Left lobe of liver (tissue), 2 donors: ENCODE data around the gene PBX4. TPM values are rescaled to one million over a fixed set of nuclear protein-coding genes. Genes with fewer than 3 reads are reported as not detected.
"Not testable (repeated sequence)": the region's sequence is repeated elsewhere in the genome, so short reads cannot be mapped to it uniquely, and the experiment has no call there.

Source experiments
- ATAC-seq: fragments of 200-7000 bp; cut with Tn5 transposase; one replicate; pipeline ENCODE4 v1.9.1; 2020; ENCODE audit warnings: mild to moderate bottlenecking, moderate library complexity
- DNase-seq: peaks from one replicate; pipeline ENCODE4 v3.0.0-alpha.2; 2020; ENCODE audit warnings: low spot score
- total RNA-seq: library from RNA; stranded (reverse); gene quantifications from one replicate; pipeline ENCODE4 v1.2.1, GENCODE V29; 2021
- donor health status: DM: no; HTN: no; CAD: no; lungs with moderate emphysema.
- donor health status: DM: no; HTN: yes; CAD: no.

The PBX4 gene
- total RNA-seq, 1 donor from 2014 or later: 0.18 TPM

DNA sequence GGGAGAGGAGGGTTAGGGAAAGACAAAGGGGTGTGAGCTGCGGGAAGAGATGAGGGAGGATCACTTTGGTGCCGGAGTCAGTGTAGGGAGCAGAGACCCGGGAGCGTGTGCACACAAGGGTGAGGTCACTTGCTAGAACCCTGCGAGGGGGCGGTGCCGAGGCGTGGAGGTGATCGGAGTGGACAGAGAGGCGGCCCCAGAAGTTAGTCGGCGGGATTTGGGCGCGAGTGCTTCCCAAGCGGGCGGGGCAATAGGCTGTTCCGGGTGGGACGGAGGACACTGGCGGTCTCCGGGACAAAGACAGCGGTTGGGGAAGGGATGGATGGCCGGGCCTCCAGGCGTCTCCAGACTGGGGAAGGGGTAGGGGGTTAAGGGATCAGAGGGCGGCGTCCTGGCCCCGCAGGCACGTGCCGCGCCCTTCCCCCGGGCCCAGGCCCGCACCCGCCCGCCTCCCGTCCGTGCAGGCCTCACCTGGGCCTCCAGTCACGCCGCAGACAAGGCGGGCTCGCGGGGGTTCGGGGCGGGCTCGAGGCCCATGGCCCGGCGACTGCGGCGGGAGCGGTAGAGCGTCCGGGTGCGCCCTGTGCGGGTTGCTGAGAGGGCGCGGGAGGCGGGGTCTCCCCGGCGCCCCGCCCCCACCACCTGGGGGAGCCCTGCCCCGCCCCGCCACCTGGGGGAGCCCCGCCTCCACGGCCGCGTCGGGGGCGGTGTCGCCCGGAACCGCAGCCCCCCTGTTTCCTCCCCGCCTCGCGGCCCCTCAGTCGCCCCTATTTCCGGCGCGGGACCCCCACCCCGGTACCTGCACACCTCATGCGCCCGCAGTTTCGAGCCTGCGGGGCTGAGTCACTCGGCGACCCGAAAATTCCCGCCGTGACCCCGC lies 9.4 kb upstream of the PBX4 start, which contains the start of gene LPAR2:
TSS of gene LPAR2 (minus strand) at position 600 of the 880 bp plus-strand sequence. CDS start 945 bp downstream, outside the sequence.
- peak; percentile 71 for ATAC-seq
- DNase-seq: no peak

DNA sequence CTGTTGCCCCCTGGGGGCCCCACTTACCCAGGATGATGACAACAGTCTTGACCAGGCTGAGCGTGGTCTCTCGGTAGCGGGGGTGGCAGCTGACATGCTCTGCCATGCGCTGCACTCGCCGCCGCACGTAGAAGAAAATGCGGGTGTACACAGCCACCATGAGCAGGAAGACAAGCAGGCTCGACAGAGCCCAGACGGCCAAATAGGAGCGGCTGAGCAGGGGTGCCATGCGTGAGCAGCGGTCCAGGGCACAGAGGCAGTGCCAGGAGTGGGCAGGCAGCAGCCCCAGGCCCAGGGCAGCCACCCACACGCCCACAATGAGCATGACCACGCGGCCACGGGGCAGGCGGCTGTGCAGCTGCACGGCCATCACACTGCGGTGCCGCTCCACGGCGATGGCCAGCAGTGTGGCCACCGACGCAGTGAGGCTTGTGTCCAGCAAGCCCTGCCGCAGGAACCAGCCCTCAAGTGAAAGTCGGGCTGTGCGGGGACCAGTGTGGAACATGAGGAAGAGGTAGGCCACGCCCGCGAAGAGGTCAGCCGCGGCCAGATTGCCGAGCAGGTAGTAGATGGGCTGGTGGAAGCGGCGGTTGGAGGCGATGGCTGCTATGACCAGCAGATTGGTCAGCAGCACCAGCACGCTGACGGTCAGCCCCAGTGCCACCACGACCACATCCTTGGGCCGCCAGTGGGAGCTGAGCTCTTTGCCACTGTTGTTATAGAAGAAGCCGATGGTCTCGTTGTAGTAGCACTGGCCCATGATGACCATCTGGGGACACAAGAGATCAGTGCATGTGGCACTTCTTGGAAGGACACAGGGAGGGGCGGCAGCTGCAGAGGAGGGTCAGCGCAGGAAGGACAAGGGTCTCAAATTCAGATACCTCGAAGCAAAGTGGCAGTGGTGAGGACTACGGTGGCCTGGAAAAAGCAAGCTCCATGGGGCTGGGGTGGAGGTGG lies 8.3 kb upstream of the PBX4 start:
- ATAC-seq (no peak), DNase-seq (no peak)

DNA sequence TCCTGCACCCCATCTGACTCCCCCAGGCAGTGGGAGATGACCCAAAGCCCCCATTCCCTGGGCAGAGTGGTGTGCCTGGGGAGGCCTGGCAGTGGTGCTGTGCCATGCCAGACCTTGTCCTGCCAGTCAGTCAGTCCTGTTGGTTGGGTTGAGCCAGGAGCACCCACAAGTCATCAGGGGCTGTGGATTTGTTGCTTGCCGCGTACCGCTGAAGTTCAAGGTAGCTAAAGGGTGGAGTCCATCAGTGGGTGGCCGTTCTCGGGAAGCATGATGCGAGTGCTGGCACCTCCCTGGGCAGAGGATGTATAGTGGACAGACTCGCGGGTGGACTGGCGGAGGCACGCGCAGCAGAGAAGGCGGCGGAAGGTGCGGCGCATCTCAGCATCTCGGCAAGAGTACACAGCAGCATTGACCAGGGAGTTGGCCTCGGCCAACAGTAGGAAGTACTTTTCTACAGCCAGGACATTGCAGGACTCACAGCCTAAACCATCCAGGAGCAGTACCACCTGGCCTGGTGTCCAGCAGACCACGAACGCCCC lies 5.6 kb upstream of the PBX4 start:
- DNase-seq (no peak), ATAC-seq (no peak)

DNA sequence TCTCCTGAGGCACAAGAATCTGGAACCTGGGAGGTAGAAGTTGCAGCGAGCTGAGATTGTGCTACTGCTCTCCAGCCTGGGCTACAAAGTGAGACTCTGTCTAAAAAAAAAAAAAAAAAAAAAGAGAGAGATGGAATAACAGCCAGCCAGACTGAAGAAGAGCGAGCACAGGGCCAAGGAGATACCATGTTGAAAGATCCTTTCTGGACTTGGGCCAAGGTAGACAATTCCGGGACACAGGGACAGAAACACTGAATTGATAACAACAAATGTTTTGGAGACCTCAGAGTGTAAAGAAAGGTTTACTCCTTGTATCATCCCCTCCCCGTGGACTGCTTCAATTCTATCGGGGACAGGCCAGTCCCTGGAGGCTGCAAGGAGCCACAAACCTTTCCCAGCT lies 4.9 kb upstream of the PBX4 start:
- DNase-seq (no peak), ATAC-seq (no peak)

DNA sequence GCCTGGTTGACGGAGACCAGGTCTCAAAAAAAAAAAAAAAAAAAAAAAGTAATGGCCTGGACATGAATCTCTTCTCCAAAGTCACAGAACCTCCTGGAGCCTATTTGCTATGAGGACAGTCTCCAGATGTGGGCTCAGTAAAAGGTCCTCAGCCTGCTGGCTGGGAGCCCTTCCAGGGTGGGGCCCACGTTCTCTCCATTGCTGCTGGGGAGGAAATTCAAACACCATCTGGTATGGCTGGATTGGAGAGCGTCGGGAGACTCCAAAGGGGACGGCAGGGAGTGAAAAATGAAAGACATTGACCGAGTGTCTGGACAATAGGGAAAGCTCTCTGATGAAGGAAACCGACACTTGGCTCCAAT lies 1.3 kb upstream of the PBX4 start:
- ATAC-seq: no peak
- DNase-seq: no peak

DNA sequence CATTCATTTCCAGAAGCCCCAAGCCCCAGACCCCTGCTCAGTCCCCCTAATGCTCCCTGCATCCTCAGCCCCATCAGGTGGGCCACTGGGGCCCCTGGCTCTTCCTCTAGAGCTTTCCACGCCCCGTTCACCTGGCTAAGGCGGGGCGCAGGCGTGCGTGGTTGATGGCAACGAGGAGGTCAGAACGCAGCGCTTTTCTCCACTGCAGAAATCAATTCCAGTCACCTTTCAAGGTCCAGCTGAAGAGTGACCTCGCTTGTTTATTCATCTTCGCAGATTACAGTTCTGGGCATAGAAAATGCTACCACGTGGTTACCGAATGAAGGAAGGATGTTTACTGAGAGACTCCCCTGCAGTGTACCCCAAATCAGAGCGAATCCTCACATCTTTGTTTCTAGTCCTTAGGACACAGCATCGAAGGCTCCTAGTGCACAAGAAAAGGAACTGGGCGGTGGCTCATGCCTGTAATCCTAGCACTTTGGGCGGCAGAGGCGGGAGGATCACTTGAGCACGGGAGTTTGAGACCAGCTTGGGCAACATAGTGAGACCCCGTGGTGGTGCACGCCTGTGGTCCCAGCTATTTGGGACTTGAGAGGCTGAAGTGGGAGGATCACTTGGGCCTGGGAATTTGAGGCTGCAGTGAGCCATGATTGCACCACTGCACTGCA lies 828 bp upstream of the PBX4 start:
- no peak for DNase-seq
- no peak for ATAC-seq

DNA sequence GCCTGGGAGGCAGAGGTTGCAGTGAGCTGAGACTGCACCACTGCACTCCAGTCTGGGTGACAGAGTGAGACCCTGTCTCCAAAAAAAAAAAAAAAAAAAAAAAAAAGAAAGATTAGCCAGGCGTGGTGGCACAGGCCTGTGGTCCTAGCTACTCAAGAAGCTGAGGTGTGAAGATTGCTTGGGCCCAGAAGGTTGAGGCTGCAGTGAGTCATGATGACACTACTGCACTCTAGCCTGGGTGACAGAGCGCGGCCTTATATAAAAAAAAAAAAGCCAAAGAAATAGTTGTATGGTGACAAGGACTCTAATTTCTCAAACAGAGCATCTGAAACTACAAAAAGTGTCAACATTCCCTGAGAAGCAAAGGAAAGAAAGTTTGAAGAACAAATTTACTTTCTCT lies 3.4 kb downstream of the PBX4 start:
- DNase-seq: no peak
- ATAC-seq: no peak

DNA sequence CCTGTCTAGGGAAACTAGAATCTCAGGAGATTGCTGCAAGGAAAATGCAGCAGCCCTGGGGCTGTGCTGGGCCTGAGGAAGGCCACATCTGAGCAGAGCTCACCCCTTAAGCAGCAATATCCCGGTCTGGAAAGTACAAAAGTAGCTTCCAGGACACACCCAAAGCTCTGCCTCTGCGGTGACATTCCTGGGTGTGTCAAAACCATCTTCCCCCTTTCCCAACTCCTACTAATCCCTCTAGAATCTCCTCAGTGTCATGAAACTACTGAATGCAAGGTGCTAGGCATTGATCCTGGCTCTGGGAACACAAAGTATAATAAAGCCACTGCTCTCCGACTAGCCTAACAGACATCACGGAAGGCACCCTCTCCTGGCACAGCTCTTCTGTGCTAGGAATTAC lies 5.0 kb downstream of the PBX4 start:
- ATAC-seq (no peak), DNase-seq (no peak)

DNA sequence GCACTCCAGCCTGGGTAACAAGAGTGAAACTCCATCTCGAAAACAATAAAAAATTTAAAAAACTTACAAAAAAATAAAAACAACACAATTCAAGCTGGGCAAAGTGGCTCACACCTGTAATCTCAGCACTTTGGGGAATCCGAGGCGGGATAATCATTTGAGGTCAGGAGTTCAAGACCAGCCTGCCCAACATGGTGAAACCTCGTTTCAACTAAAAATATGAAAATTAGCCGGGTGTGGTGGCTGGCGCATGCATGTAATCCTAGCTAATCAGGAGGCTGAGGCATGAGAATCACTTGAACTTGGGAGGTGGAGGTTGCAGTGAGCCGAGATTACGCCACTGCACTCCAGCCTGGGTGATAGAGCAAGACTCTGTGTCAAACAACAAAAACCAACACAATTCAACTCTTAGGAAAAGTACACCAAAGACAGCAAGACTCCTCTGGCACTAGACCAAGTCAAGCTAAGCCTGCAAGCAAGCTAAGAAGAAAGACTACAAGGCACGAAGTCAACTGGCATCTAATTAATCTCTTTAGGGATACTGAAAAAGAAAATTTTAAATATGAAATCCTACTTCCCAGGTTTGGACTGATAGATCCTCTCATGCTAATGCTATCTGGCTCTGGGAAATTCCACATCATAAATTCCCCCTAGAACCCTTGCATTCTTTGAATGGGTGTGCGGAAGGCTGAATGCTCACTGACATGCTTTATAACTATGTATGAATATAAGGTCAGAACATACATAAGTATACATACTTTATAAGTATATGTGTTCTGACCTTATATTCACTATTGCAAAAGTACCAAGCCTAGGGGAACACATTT lies 7.9 kb downstream of the PBX4 start:
- DNase-seq (no peak), ATAC-seq (no peak)

DNA sequence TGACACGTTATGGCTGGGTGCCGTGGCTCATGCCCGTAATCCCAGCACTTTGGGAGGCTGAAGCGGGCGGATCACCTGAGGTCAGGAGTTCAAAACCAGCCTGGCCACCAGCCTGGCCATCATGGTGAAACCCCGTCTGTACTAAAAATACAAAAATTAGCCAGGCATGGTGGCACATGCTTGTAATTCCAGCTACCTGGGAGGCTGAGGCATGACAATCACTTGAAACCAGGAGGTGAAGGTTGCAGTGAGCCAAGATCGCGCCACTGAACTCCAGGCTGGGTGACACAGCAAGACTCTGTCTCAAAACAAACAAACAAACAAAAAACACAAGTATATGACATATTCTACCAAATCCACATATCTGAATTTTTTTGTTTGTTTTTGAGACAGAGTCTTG lies 11.8 kb downstream of the PBX4 start:
- DNase-seq, ATAC-seq: not testable (repeated sequence)

DNA sequence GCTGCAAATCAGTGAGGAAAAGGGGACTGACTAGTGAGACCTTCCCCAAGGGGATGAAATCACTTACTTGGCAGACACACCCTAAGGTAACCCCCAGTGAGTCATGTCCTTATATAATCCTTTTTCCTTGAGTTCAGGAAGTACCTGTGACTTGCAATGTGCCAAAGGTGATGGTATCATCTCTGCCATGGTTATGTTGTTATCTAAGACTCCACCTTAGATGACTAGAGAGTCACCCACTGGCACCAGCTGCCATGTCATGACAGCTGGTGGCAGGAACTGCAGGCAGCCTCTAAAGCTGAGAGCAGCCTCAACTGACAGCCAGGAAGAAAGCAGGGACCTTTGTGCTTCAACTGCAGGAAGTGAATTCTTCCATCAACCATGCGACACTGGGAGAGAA lies 12.5 kb downstream of the PBX4 start:
- DNase-seq (no peak), ATAC-seq (no peak)

DNA sequence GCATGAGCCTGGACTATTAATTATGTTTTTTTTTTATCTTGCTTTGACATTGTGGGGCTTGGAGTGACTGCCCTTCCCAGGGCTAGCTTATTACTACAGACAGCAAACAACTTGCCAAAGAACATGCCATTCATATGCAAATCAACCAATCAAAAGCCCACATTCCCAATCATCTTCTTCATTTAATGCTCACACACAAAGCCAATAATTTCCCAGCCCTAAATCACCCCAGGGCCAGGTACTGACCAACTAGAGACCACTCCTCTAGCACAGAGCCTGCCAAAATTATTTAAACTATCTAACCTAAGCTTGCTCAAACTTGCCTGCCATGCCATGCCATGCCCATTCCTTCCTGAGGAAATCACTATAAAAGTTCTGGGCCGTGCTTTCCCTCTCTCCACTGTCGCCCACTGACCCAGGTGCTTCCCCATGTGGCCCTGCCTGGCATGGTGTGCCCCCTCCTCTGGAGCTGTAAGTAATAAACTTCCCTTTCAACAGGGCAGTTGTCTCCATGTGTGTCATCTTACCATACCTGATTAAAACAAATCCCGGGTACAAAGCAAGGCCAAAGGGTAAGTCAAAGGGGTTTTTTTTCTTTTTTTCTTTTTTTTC lies 15.7 kb downstream of the PBX4 start:
- DNase-seq (no peak), ATAC-seq (no peak)

DNA sequence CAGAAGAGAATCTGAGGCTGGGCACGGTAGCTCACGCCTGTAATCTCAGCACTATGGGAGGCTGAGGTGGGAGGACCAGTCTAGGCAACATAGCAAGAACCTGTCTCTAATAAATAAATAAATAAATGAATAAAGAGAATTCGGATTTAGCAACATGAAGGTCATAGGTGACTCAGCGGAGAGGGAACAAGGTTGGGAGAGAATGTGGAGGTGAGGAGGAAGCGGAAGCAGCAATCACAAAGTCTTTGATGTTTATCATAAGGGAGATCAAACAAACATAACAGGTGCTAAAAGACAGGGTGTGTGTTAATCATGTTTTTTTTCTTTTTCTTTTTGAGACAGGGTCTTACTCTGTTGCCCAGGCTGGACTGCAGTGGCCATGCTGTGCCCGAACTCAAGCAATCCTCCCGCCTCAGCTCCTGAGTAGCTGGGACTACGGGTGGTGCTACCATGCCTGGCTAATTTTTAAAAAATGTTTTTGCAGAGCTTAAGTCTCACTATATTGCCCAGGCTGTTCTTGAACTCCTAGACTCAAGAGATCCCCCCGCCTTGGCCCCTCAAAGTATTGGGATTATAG lies 16.3 kb downstream of the PBX4 start:
- DNase-seq (no peak), ATAC-seq (no peak)

DNA sequence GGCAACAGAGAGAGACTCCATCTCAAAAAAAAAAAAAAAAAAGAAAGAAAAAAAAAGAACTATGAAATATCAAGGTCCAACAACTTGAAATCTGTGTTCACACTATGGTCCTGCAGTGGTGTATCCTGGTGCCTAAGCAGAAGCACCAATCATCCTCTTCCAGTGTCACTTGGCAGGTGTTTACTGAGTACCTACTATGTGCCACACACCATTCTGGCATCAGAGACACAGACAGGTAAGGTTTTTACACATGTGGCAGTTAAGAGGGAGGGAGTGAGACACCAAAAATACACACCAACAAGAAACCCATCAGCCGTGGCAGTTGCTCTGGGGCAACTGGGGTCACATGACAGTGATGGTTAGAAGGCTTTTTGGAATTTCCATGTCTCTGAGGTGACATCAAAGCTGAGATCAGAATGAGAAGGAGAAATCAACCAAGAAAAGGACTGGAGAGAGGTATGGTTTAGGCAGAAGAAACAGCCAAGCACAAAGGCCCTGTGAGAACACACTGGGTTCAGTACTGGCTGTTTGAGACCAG lies 17.6 kb downstream of the PBX4 start:
- ATAC-seq: no peak
- no peak for DNase-seq

DNA sequence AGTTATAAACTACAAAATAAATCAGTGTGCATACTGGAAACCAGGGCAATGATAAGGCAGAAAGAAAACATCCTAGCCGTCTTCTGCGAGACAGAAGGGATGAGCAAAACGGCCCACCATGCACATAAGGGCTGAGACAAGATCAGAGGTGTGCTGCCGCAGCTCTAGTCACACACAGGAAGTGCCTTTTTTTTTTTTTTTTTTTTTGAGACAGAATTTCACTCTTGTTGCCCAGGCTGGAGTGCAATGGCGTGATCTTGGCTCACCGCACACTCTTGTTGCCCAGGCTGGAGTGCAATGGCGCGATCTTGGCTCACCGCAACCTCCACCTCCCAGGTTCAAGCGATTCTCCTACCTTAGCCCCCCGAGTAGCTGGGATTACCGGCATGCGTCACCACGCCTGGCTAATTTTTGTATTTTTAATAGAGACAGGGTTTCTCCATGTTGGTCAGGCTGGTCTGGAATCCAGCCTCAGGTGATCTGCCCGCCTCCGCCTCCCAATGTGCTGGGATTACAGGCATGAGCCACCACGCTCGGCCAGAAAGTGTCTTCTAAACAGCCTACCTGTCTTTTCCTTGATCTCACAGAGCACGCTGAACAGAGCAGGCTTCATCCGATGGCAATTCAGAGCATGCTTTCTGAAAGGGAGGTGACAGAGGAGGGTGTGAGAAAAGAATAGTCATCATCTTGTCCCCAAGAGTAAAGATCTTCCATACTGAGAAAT lies 19.6 kb downstream of the PBX4 start:
- not testable (repeated sequence) for DNase-seq, ATAC-seq

DNA sequence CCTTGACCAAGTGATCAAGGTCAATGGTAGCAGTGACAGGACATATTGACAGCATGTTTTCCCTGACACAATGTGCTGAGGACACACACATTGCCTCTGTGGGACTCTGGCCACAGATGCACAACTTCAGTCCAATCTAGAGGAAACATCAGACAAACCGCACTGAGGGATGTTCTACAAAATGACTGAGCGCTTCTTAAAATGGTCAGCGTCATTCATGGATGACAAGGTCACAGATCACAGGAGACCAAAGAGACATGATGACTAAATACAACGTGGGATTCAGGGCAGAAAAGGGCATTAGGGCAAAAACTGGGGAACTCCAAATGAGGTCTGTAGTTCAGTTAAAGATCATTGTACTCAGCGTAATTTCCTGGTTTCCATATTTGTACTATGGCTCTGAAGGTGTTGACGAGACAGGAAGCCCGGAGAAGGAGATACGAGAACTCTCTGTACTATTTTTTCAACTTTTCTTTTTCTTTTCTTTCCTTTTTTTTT lies 20.6 kb downstream of the PBX4 start:
- DNase-seq (no peak), ATAC-seq (no peak)

DNA sequence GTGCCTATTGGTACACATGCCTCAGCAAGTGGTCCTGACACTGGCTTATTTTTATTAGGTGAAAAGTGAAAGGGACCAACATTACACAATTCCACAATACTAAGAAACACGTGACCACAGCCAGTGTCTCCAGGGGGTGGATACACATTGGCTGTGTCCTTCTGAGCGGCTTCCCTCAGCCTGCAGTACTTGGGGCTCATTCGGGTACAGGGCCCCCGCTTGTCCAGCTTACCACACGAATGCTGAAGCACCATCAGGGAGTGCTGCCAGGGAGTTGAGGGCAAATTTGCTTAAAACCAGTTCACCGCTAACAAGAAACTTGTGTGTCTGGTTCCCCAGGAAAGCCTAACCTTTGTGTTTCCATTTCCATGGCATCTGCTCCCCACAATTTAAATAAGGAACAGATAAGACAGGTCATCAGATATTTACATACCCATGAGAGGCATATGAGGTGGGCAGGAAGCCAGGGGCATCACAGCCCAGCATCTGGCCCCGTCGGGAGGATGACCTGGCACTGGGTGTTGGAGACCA lies 23.3 kb downstream of the PBX4 start:
- DNase-seq: no peak
- no peak for ATAC-seq

DNA sequence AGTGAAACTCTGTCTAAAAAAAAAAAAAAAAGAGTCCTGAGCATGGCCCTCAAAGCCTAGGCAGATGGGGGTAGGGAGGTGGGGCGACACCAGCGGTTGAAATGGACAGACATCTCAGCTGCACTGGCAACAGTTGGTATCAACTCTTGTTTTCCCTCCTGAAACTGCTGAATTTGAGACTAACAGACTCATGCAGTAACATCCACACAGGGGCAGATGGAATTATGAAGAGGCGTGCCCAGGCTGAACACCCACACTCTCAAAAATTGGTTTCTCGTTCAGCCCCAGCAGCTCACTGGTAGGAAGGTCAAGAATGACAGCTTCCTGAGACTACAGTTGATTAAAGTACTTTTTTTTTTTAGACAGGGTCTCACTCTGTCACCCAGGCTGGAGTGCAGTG lies 24.1 kb downstream of the PBX4 start:
- ATAC-seq (no peak), DNase-seq (no peak)
